GM18873 (cell line): ENCODE data around the gene GRIN3B.

ENCODE experiments used
- ATAC-seq: cut with Tn5 transposase; IDR thresholded peaks from one replicate; pipeline ENCODE4 v1.9.1; 2021; ENCODE audit warnings: mild to moderate bottlenecking, moderate library complexity, moderate number of reproducible peaks; ENCODE audit not compliant: unreplicated experiment, low FRiP score

The GRIN3B gene

GRCh38 chr19:964761-965694 is 35.2 kb upstream of the GRIN3B start:
- no peak for ATAC-seq

GRCh38 chr19:966485-967088 is 33.6 kb upstream of the GRIN3B start:
- no peak for ATAC-seq

GRCh38 chr19:970695-971094 is 29.5 kb upstream of the GRIN3B start:
- ATAC-seq = no peak

GRCh38 chr19:971795-972194 is 28.4 kb upstream of the GRIN3B start:
- no peak for ATAC-seq

DNA sequence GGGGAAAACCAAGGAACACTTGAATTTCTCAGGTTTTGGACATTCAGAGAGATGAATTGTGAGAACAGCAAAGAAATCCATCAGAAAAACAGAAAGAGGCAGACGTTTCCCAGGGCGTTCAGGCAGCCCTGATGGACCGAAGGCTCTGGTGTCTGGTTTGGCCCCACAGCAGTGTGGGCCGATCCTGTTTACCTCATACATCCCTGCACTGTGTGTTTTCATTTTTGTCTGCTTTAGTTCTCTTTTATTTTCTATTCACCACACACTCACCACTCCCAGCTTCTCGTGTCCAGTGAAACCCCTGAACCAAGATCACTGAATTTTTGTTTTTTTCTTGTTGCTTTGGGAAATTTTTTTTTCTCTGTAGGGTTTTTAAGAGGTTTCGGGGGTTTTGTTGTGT is 27.9 kb upstream of the GRIN3B start:
- ATAC-seq = no peak

GRCh38 chr19:973726-974563 is 26.3 kb upstream of the GRIN3B start:
- ATAC-seq = no peak

DNA sequence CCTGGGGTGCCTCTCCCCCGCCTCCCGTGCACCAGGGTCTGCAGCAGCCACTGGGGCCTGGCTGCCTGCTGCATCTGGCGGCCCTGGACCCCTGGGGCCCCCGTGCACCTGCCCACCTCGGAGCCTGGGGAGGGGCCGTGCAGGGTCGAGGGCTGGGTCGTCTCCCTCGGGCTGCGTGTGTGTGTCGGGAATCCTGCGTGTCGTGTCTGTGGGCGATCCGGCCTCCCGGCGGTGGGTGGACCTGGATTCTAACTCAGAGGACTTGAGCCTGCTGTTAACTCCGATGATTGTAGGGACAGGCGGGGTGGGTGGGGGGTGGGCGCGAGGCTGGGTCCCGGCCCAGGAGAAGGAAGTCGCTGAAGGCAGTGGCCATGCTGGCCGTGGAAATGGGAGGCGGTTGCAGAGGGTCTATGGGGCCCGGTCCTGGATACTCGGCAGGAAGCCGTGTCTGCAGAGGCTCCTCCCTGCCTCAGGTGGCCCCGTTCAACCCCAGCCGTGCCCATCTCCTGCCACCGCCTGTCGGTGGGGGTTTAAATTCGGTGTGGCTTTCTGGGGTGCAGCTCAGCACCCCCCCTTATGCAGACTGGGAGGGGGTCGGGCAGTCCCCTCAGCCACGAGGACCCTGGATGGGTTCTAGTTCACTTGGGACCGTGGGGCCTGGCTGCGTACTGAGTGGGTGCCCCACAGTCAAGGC is 25.5 kb upstream of the GRIN3B start:
- no peak for ATAC-seq

GRCh38 chr19:976476-976875 is 23.7 kb upstream of the GRIN3B start:
- no peak for ATAC-seq

GRCh38 chr19:977058-977464 is 23.2 kb upstream of the GRIN3B start:
- ATAC-seq = no peak

GRCh38 chr19:979318-979741 is 20.9 kb upstream of the GRIN3B start:
- no peak for ATAC-seq

GRCh38 chr19:980133-980998 is 19.9 kb upstream of the GRIN3B start:
- ATAC-seq = no peak

- ATAC-seq = no peak
Measured at GRCh38 chr19:982567-983170, 17.6 kb upstream of the GRIN3B start.

GRCh38 chr19:984165-984967 is 15.9 kb upstream of the GRIN3B start, which contains the start of gene WDR18:
Gene WDR18 (plus strand): TSS chr19:984345. CDS start chr19:984354, 9 bp downstream.
- no peak for ATAC-seq

- ATAC-seq = no peak
Measured at GRCh38 chr19:986083-986482, 14.1 kb upstream of the GRIN3B start.

- no peak for ATAC-seq
Measured at GRCh38 chr19:988081-988480, 12.1 kb upstream of the GRIN3B start.

DNA sequence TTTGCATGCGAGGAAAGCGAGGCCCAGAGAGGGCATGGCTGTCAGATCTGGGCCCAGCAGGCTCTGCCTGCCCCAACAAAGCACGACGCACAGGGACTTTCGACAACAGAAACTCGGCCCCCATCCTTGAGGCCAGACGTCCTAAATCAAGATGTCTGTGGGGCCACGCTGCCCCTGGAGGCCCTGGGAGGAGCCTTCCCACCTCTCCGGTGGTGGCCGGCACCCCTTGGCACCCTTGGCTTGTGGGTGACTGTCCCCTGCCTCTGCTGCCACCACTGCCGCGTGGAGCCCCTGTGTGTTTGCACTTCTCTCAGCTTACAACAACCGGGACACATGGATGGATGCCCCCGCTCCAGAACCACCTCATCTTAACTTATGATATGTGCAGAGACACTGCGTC is 11.7 kb upstream of the GRIN3B start:
- no peak for ATAC-seq

GRCh38 chr19:989381-990081 is 10.7 kb upstream of the GRIN3B start:
- no peak for ATAC-seq
